ENCODE data around the gene TENM3.

TENM3 gene

DNA sequence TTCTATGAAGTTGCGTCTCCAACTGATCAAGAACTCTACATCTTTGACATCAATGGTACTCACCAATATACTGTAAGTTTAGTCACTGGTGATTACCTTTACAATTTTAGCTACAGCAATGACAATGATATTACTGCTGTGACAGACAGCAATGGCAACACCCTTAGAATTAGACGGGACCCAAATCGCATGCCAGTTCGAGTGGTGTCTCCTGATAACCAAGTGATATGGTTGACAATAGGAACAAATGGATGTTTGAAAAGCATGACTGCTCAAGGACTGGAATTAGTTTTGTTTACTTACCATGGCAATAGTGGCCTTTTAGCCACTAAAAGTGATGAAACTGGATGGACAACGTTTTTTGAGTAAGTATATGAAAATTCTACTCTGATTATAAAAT, 511.7 kb downstream of the TENM3 start:
- no peak for DNase-seq

DNA sequence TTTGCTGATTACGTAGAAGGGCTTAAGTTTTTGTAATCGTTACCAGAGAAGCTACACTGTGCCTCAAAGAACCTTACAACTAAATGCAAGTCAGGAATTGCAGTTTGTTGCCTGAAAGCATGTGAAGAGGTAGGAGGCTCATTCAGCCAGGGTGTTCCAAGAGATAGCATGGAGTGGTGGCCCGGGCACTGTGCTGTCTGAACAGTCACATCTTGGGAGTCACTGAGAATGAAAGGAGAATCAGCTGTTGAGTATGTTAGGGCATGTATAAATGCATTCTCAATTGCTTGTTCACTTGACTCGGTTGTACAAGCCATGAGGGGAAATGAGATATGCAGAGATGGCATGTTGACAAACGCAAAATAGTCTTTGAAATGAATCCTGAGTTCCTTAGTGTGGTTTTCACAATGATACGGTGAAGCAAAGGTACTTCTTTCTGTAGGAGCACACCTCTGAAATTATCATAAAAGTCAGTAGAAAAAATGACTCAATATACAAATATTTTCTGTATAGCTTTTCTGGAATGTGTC, 513.0 kb downstream of the TENM3 start:
- no peak for DNase-seq

DNA sequence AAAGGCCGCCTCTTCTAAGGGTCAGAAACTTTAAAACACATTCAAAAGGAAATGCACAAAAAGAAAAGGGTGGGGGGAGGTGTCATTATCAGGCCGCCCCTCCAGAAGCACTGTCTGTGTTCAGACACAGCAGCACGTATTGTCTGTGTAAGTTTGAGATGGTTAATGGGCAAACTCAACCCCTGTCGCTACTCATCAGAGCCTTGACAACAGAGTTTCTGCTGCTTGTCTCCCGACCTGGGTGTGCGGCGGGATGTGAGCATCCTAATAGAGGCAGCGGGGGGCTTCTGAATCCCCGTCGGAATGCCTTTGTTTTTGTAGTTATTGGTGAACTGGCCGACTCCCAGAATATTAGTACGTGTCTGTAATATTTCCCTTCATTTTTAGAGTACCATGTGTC, 515.1 kb downstream of the TENM3 start:
- no peak for DNase-seq

DNA sequence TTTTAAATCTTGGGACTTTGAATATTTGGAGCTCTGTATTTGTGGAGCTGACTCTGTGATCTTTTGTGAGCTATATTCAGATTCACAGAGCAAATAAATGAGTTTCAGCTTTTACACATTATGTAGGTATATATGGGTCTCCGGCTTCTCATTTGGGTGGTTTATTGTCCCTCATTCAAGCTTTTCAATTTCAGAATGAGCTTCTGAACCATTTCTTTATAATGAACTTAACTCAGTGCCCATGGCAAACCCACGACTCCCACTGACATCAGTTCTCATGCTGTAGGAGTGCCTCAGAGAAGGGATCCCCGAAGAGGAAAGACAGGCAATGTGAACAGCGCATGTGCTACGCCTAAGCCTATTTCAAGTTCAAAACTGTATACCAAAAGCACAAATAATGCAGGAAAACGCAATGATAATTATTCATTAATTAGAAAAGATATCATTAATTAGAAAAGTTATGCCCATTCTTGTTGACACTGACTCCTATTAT, 517.4 kb downstream of the TENM3 start:
- DNase-seq: no peak

GRCh38 chr4:182764137-182764536, 520.9 kb downstream of the TENM3 start:
- DNase-seq: no peak

DNA sequence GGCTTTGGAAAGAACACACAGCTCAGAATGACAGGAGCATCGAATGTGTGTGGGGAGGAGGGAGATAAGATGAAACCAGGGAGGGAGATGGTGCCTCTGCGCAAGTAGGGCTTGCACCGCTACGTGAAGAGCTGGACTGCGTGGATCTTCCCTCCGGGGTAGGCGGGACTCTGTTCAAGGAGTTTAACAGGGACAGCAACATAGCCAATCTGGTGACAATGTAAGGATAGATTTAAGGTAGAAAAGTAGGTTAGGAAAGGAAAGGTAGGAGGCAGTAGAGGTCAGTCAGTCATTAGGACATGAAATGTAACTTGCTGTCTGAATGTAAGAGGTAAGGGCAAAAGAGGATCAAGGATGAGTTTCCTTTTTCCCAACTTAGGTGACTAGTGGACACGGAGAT, 521.4 kb downstream of the TENM3 start:
- DNase-seq: no peak

DNA sequence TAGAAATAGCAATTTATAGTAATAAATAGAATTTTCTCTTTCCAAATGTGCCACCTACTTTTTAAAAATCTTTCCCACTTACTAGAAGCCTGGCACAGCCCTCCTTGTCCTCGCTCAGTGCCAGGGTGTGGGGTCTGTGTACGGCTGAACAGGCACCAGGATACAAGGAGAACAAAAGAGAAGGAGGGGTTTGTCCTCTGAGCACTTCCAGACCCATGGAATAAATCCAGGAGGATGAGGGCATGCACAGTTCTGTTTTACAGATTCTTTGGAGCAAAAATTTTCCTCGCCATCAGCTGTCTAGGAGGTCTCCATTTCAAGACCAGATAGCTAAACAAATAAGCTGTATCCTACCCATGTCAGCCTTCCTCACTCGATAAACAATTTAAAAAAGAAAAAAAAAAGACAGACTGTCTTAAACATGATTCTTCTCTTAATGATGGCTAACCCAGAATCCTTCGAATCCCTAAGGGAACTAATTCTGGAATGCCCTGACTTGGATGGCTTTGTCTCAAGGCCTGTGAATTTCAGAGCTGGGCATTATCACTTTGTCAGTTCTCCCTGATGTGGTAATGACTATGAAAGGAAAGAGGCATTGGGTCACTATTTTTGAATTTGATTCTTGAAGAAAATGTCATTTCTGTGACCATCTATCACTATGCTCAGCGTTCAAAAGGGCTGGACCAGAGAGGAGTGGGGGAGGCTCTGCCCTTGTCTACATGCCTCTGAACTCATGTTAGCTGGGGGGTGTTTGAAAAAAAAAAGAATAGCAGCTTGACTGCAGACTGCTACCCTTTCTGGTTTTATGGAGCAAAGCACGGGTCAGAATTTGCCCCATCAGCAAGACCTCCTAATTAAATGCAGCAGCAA, 523.0 kb downstream of the TENM3 start:
- no peak for DNase-seq

- no peak for DNase-seq
Observed at GRCh38 chr4:182766857-182767250, 523.7 kb downstream of the TENM3 start.

- no peak for DNase-seq
Observed at GRCh38 chr4:182768838-182769237, 525.6 kb downstream of the TENM3 start.

DNA sequence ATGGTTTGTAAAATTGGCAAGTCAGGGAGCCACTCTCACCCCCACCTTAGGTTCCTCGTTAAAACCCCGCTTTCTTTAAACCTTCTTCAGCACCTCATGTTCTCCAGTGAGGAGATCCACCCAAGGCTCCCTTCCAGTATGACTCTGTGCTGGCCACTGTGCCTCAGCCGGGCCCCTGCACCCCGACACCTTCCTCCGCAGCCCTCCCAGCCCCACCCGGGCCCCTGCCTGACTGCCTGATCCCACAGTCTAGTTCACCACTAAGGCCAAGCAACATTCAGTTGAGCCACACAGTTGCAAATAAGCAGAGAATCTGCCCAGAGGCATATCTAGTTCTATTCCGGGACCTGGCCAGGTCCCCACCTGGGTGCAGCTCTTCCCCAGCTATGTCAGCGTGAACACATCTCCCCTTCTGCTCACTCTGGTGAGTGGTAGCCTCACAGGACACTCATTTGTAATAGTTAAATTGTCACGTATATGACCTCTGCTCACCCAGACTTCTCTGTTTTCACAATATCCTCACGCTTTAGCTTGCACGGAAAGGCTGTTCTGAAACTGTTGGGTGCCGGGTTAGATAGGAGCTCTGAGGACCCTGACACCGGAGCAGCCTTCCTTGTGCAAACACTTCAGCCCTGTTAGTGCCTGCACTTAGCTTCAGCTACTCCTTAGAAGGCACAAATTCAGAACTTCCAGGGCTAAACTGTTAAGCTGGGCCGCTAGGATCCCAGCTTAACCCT, 527.2 kb downstream of the TENM3 start:
- no peak for DNase-seq

GRCh38 chr4:182770996-182771514, 527.9 kb downstream of the TENM3 start:
- DNase-seq: no peak

DNA sequence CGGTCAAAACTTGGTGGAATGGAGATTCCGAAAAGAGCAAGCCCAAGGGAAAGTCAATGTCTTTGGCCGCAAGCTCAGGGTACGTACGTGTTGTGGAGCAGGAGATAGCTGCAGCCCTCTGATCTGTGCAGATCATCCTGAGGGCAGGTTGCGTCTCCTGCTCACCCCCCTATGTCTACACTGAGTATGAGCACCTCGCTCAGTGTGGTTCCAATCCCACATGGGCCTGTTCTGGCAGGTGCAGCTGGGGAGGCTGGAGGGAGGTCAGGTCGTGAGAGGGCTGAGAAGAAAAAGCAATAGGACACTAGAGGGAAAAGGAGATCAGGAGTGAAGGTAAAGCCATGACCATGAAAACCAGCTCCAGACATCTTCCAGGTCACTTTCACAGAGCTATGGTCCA, 531.9 kb downstream of the TENM3 start:
- DNase-seq: no peak

DNA sequence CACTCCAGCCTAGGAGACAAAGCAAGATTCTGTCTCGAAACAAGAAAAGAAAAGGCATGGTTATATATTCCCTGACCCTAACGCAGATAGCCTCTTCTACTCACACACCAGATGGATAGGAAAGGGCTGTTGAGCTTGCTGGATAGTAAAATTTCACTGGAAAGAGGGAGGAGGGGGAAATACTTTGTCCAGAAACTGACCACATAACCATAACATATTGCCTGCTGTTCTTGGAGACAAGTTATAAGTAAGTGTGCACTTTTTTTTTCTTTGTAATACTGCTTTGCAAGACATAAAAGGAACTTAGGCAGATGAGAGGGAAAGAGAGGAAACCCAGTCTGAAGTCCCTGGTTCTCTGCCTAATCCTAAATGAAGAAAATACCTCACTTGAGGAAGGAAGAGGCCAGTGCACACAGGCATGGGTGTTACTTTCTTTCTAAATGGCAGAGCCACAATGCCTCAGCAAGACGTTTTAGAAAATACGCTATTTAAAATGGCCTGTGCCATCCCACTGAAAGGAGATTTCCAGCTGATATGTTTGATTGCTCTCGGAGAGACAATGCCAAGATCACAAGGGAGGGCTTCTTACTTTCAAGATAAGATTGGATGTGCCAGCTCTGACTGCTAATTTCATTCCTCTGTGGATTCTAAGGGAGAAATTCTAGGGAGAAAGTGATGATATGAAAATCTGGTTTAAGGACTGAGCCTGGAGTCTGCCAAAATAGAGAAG, 533.3 kb downstream of the TENM3 start:
- no peak for DNase-seq

GRCh38 chr4:182778222-182778982, 535.2 kb downstream of the TENM3 start:
- no peak for DNase-seq

GRCh38 chr4:182786991-182787390, 543.8 kb downstream of the TENM3 start:
- DNase-seq: no peak

- no peak for DNase-seq
Observed at GRCh38 chr4:182788201-182788600, 545.0 kb downstream of the TENM3 start.

GRCh38 chr4:182789529-182789928, 546.3 kb downstream of the TENM3 start:
- no peak for DNase-seq

- DNase-seq: no peak
Observed at GRCh38 chr4:182795446-182796238, 552.4 kb downstream of the TENM3 start.

- DNase-seq: no peak
Observed at GRCh38 chr4:182799515-182800215, 556.5 kb downstream of the TENM3 start.

GRCh38 chr4:182800216-182800515, 557.0 kb downstream of the TENM3 start:
- DNase-seq: no peak

DNA sequence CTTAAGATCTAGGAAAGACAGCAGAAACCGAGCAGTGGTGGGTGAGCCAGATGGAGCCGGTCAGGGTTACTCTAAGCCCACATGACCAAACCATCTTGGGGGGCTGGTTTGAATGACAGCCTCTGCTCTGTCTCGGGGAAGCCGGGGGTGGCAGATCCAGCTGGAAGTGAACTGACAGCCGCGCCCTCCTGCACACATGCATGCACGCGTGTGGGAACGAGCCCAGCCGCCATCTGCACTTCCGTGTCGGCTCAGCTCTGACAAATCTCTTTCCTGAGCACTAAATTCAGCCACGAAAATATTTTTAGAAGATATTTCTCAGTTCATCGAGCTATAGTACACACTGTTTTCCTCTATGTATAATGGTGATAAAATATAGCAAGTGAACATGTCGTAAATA, 558.4 kb downstream of the TENM3 start:
- DNase-seq: no peak
